Lung (tissue), 16 donors: ENCODE data around the gene DCLRE1A. TPM values are rescaled to one million over a fixed set of nuclear protein-coding genes. Genes with fewer than 3 reads are reported as not detected.

ENCODE experiments used
- ATAC-seq: fragments of 200-7000 bp; cut with Tn5 transposase; one replicate; pipeline ENCODE4 v1.9.1; 2020; ENCODE audit warnings: moderate number of reproducible peaks; ENCODE audit not compliant: insufficient read depth, low FRiP score
- DNase-seq, 3 donors: peaks; one replicate each; pipeline ENCODE4 v3.0.0-alpha.2; 2013 to 2017
- H3K27ac ChIP-seq, 2 donors: one replicate each; pipeline ENCODE4 v1.5.1; 2013; ENCODE audit warnings: mild to moderate bottlenecking in 2 of 2, moderate library complexity in 2 of 2, control low read depth in 1 of 2, inconsistent platforms in 1 of 2, low read depth in 1 of 2, low read length in 1 of 2
- H3K27me3 ChIP-seq, 3 donors: one replicate each; pipeline ENCODE4 v1.5.1; 2013; ENCODE audit warnings: low read length in 2 of 3; ENCODE audit not compliant: control insufficient read depth in 3 of 3, insufficient read depth in 3 of 3
- H3K36me3 ChIP-seq, 4 donors: one replicate each; pipeline ENCODE4 v1.5.1; 2013; ENCODE audit warnings: low read length in 4 of 4, mild to moderate bottlenecking in 1 of 4, moderate library complexity in 1 of 4; ENCODE audit not compliant: control insufficient read depth in 4 of 4, insufficient read depth in 4 of 4
- H3K4me1 ChIP-seq, 5 donors: one replicate each; pipeline ENCODE4 v1.5.1; 2013; ENCODE audit warnings: low read length in 5 of 5, mild to moderate bottlenecking in 2 of 5, moderate library complexity in 1 of 5; ENCODE audit not compliant: control insufficient read depth in 5 of 5, insufficient read depth in 5 of 5
- H3K4me3 ChIP-seq: one replicate; pipeline ENCODE4 v1.5.1; 2013; ENCODE audit warnings: mild to moderate bottlenecking, control low read depth, moderate library complexity
- H3K9ac ChIP-seq, 2 donors: one replicate each; pipeline ENCODE4 v1.5.1; 2013; ENCODE audit warnings: low read length in 2 of 2, control low read depth in 1 of 2; ENCODE audit not compliant: insufficient read depth in 1 of 2
- H3K9me3 ChIP-seq, 4 donors: one replicate each; pipeline ENCODE4 v1.5.1; 2013; ENCODE audit warnings: low read length in 3 of 4, mild to moderate bottlenecking in 1 of 4, moderate library complexity in 1 of 4; ENCODE audit not compliant: control insufficient read depth in 4 of 4, insufficient read depth in 3 of 4
- WGBS, 2 donors: extraction: QIAGEN DNeasy Blood & Tissue Kit; methylation state at CpG; one replicate each; pipeline ENCODE4 v1.1.7; 2013; 5-methylcytosine and 5-hydroxymethylcytosine counted together
- long read RNA-seq, 5 donors: transcript quantifications; one replicate each; lab custom pipeline, GENCODE V29; 2026
- polyA plus RNA-seq, 2 donors: library from polyadenylated mRNA; stranded (reverse); fragments of 200-250 nt; gene quantifications; one replicate each; pipeline ENCODE4 v1.2.1, GENCODE V29; 2013
- total RNA-seq, 2 donors: library from RNA; depleted of rRNA in 1 of 2; stranded (reverse); fragments of >200 nt in 1 of 2; gene quantifications; one replicate each; pipeline ENCODE4 v1.2.1, GENCODE V29; 2014 to 2021
- TF ChIP-seq, protein P1 (sequence below): IDR thresholded peaks from 2 replicates; pipeline ENCODE4 v1.5.1; 2012; ENCODE audit warnings: mild to moderate bottlenecking; ENCODE audit errors: control extremely low read depth, extremely low read depth
- donor health status: control.
- donor health status: control.
- donor health status: Bipolar disorder and iron deficiency.
- donor health status: healthy.
- donor health status: DM: yes; HTN: yes; CAD: no.

The DCLRE1A gene
- total RNA-seq (10 to 100 TPM in 1 of 2 donors, 1 to 10 TPM in 1; 6.2 to 12.1 TPM), polyA plus RNA-seq (1 to 10 TPM; 4.5 to 4.6 TPM)
- long read RNA-seq, donor 1, full-length matches to known transcripts, result 3 of 3 reads
- long read RNA-seq, donor 1, partial matches to known transcripts, result 0 of 3 reads
- long read RNA-seq, donor 1, other reads (novel, unspliced or antisense), result 0 of 3 reads
- long read RNA-seq, donor 2, result 0 reads
- long read RNA-seq, donor 3, result 0 reads
- long read RNA-seq, donor 4, result 0 reads
- long read RNA-seq, donor 5, result 0 reads

DNA sequence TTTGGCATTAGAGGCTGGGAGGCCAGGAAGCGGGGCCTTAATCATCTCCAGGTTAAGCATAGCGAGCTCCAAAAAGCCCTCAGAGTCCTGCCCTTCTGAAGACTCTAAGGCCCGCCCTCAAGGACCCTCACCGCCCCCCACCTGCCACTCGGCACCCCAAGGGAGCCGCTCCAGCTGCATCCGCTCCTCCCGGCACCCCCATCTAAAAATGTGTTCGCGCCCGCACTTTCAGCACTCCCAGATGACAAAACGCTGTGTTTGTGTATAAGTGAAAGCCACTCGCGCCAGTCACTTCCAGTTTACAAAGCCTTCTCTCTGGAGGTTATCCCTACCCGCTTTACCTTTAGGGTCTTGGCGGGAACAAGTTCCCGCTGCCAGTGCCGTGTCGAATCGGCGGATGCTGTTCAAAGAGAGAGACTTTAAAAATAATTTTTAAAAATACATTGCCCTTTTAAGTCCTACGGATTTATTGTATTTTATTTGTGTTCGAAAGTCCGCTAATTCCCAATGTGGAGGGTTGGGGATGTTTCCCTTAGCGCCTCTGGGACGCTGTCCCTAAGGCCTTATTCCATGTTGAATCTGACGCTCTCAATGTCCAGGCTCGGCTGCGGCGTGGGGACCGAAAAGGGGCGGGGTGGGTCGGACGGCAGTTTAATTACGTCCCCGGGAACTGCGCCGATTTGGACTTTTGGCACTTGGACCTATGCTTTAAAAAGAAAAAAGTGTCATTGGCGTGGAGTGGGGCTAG, at the start of gene DCLRE1A, which contains the start of gene NHLRC2:
DCLRE1A (minus strand) TSS at position 70 of the 748 bp plus-strand sequence. CDS start 900 bp downstream, outside the sequence.
NHLRC2 (plus strand) TSS at position 649 of the 748 bp plus-strand sequence. CDS start 212 bp downstream, outside the sequence.
- Histone ChIP-seq H3K4me3 (peak within 1 kb of the TSS; percentile 96), H3K27ac (peak within 1 kb of the TSS; percentile 87 to 98), H3K9ac (peak within 1 kb of the TSS; percentile 89 to 96), H3K9me3 (no peaks in the 10 kb centered on the region), H3K4me1 (peaks cover 3 to 29% (median 10%) of the 10 kb centered on the region in 5 donors), H3K36me3 (peaks cover 0 to 14% (median 2%) of the 10 kb centered on the region in 4 donors), H3K27me3 (no peaks in the 10 kb centered on the region)
- TF ChIP-seq, protein P1, sequence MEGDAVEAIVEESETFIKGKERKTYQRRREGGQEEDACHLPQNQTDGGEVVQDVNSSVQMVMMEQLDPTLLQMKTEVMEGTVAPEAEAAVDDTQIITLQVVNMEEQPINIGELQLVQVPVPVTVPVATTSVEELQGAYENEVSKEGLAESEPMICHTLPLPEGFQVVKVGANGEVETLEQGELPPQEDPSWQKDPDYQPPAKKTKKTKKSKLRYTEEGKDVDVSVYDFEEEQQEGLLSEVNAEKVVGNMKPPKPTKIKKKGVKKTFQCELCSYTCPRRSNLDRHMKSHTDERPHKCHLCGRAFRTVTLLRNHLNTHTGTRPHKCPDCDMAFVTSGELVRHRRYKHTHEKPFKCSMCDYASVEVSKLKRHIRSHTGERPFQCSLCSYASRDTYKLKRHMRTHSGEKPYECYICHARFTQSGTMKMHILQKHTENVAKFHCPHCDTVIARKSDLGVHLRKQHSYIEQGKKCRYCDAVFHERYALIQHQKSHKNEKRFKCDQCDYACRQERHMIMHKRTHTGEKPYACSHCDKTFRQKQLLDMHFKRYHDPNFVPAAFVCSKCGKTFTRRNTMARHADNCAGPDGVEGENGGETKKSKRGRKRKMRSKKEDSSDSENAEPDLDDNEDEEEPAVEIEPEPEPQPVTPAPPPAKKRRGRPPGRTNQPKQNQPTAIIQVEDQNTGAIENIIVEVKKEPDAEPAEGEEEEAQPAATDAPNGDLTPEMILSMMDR, result no peak
- ATAC-seq, result peak; percentile 87
- peak; percentile 84 to 93 (median 92) for DNase-seq
- 0% methylated on average over 39 of the region's 39 CpGs for WGBS, 2 donors

DNA sequence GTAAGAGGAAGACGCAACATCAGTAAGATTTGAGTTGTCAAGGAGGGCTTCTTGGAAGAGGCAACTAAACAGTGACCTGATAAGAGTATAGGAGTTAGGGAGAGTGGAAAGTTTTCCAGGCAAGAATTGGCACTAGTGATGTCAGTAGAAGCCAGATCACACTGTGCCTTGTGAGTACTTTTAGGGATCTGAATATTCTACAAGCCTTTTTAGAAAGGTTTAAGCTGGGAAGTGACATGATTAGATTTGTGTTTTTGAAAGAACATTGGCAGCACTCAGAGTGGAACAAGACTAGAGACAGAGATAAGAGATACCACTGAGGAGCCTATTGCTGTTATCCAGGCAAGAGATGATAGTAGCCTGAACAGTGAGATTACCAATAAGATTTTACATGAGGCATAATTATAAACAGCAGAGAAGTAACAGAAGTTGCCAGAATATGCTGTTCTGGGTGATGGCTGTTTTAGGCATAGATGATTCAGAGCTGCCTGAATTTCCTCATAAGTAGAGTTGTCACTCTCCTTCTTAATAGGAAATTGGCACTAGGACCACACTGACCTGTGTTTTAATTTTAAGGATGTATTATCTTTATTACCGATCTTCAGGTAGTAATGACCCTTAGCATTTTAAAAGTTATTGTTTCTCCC, 46.2 kb upstream of the DCLRE1A start:
- H3K36me3 ChIP-seq, result peaks cover 7 to 28% (median 16%) of the 10 kb centered on the region in 4 donors
- WGBS, 2 donors, result 92 to 96% methylated on average over 2 of the region's 2 CpGs
- H3K27me3 ChIP-seq, result no peaks in the 10 kb centered on the region
- TF ChIP-seq, protein P1, result no peak
- no peak overlapping the region for H3K9ac ChIP-seq
- H3K4me1 ChIP-seq, result peaks cover 0 to 5% (median 0%) of the 10 kb centered on the region in 5 donors
- no peak for ATAC-seq
- peak overlapping the region in 1 of 2 donors; percentile 70 for H3K27ac ChIP-seq
- no peaks in the 10 kb centered on the region for H3K9me3 ChIP-seq
- H3K4me3 ChIP-seq, result no peak overlapping the region
- DNase-seq, result no peak

DNA sequence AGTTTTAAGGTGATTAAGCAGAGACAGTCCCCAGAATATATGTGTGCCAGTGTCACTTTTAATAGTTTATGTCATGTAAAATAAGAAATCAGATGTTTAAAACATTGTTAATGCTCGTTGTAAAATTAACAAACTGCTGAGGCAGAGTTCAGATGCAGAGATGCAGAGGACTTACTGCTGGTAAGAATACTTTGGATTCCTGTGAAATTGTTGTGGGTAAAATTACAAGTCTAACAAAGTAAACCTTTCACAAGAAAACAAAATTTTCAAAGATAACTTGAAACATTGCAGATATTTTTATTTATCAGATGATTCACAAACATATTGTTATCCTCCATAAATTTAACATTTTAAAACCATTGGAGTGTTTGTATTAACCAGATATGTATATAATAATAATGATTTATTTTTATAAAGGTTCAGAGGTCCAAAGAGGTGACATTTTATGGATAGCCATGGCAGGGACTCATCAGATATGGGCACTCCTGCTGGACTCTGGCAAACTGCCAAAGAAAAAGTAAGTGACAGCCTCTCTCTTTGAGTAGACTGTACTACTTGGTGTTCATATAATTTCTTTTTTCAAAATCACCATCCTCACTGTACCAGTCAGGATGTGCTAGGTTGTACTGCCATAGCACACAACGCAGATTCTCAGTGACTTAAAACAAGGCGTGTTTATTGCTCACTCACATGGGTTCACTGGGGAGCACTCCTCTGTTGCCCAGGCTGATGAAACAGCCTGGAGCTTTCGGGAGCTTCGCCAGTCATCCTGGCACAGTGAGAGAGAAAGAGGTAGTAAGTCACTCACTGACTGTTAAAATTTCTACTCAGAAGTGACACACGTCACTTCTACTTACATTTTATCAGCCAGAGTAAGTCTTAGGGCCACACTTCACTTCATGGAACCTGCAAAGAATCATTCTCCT, 44.1 kb upstream of the DCLRE1A start:
- H3K9ac ChIP-seq, result no peak overlapping the region
- 80 to 88% methylated on average over 6 of the region's 6 CpGs for WGBS, 2 donors
- ATAC-seq (no peak), DNase-seq (no peak)
- TF ChIP-seq, protein P1, result no peak
- no peaks in the 10 kb centered on the region for H3K27me3 ChIP-seq
- peak overlapping the region in 1 of 2 donors; percentile 30 for H3K27ac ChIP-seq
- no peaks in the 10 kb centered on the region for H3K9me3 ChIP-seq
- peaks cover 0 to 12% (median 0%) of the 10 kb centered on the region in 5 donors for H3K4me1 ChIP-seq
- H3K4me3 ChIP-seq, result no peak overlapping the region
- peaks cover 7 to 23% (median 15%) of the 10 kb centered on the region in 4 donors for H3K36me3 ChIP-seq
